Measurements from ENCODE around the gene SLC12A5.
A peak's percentile ranks its signal among the peaks of the same experiment; 100 is the strongest.

The SLC12A5 gene

DNA sequence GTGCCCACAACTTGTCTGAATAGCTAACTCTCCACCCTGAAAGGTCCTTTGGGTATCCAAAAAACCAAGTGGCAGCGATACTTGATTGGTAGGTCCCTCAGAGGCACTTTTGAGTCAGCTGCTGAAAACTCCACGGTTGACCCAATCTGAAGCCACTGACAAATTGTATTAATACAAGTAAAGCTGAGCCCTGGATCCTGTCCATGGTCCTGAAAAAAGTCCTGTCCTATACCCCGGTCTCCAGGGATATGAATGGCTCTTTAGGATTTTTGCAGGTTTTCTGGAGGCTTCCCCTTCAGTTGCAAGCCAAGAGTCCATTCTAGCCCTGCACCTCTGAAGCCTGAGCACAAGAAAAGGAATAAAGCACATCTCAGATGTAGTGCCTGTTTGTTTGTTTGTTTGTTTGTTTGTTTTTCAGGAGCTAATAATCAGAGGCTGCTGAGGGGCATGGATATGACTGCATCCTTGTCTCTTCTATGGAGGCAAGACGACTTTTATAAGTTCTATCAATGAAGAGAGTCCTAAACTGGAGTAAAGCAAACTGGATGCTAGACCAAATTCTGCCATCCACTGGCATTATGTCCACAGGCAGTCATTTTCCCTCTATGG, 1.7 kb upstream of the SLC12A5 start:
- Histone ChIP-seq H3K9me3 (ENCODE audit: control insufficient read depth, insufficient read depth, low read length) (no peaks in the 10 kb centered on the region), H3K36me3 (ENCODE audit: insufficient read depth, low read length) (no peaks in the 10 kb centered on the region), H3K4me1 (ENCODE audit: insufficient read depth, low read length) (no peaks in the 10 kb centered on the region), H3K9ac (ENCODE audit: low read depth, low read length) (no peak overlapping the region)

DNA sequence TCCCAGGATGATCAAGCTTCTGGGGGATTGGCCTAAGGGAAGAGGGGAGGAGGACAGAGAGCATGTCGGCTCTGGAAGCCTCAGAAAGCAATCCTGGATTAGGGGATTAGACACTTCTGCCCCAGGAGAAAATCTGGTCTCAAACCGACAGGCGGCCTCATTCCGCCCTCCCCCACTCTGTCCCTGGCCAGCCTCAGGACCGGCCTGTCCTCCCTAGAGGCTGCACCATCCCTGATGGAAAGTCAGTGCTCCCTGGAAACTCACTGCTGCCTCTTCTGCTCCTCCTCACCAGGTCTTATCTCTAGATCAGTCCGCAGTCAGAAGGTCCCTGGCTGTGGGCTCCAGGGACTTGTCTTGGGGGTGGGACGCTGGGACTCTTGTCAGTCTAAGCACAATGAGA, 905 bp upstream of the SLC12A5 start:
- no peaks in the 10 kb centered on the region for H3K36me3 ChIP-seq (ENCODE audit: insufficient read depth, low read length)
- no peaks in the 10 kb centered on the region for H3K4me1 ChIP-seq (ENCODE audit: insufficient read depth, low read length)
- no peak overlapping the region for H3K9ac ChIP-seq (ENCODE audit: low read depth, low read length)
- no peaks in the 10 kb centered on the region for H3K9me3 ChIP-seq (ENCODE audit: control insufficient read depth, insufficient read depth, low read length)

DNA sequence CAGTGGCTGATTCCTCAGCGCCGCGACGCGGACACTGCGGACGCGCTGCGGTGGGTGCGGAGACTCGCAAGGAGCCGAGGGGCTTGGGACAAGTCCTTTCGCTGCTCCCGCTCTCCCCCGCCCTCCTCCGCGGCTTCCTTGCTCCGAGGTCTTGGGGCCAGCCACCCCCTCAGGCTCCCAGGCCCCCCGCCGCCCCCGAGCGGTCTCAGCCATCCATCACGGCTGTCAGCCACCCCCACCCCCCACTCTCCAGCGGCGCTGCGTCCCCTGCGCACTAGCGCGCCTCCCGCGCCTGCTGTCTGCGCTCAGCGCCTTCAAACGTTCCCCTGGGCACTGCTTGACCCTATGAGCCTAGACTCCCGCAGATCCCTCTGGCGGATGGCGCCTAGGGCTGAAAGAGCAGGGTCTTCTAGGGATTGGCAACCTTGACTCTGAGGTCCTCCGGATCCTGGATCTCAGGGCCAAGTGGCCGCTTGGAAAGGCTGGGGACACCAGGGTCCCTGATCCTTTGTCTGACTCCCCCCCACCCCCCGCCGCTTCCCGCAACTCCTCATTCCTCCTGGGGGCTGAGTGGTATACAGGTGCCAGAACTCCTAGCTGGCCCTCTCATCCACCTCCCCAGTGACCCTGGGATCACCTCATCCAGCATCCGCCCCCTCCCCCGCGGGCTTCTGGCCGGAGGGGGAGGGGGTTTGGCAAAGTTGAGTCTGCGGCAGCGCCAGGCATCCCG, 1.4 kb downstream of the SLC12A5 start:
- Histone ChIP-seq H3K36me3 (ENCODE audit: insufficient read depth, low read length) (no peaks in the 10 kb centered on the region), H3K9me3 (ENCODE audit: control insufficient read depth, insufficient read depth, low read length) (no peaks in the 10 kb centered on the region), H3K9ac (ENCODE audit: low read depth, low read length) (no peak overlapping the region), H3K4me1 (ENCODE audit: insufficient read depth, low read length) (no peaks in the 10 kb centered on the region)

DNA sequence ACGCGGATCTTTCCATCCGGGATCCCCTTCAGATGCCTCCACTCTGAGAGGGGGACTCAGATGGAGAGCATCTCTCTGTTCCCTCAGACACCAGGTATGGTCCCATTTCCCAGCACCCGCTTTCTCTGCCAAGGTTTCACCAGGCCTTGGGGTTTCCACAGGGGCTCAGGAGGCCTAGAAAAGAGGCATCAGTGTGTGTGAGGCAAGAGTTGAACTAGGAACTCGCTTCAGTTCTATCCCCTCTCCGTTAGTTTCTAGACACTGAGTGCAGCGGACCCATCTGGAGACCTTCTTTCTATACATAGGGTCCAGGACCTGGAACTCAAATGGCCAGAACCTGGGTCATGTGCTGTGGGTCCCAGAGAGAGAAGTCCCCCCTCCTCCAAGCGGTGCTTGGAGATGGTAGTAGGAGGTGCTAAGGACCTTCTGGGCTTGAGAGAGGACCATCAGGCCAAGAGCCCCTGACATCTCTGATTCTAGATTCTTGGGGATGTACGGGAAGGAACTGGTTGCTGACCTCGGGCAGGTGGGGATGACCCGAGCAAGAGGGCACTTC, 2.1 kb downstream of the SLC12A5 start:
- no peaks in the 10 kb centered on the region for H3K9me3 ChIP-seq (ENCODE audit: control insufficient read depth, insufficient read depth, low read length)
- H3K36me3 ChIP-seq (ENCODE audit: insufficient read depth, low read length): no peaks in the 10 kb centered on the region
- H3K9ac ChIP-seq (ENCODE audit: low read depth, low read length): no peak overlapping the region
- H3K4me1 ChIP-seq (ENCODE audit: insufficient read depth, low read length): no peaks in the 10 kb centered on the region

DNA sequence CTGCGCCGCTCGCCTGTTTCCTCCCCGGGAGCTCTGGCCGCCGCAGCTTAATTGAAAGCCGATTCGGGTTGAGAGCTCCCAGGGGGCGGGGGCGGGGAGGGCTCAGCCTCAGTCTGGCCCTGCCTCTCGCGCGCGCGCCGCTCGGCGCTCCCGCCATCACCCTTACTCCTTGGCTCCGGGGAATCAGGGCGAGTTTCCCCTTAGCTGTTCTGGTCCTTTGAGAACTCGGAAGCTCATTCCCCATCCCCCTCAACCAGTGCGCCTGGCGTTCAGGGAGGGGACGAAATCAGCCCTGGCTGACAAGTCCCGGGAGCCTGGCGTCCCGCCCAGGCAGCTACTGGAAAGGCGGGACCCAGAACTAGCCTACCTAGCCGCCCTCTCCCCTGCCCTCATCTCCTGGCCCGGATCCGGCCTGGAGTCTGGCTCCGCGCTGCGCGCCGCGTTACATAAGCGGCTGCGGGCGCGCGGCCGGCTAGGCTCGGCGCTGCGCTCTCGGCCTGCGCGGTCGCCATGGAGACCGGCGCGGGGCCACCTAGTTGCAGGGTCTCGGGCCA, 2.8 kb downstream of the SLC12A5 start:
- H3K9ac ChIP-seq (ENCODE audit: low read depth, low read length): peak overlapping the region; percentile 5; the same call in 1 of the 2 replicates
- no peaks in the 10 kb centered on the region for H3K9me3 ChIP-seq (ENCODE audit: control insufficient read depth, insufficient read depth, low read length)
- no peaks in the 10 kb centered on the region for H3K36me3 ChIP-seq (ENCODE audit: insufficient read depth, low read length)
- H3K4me1 ChIP-seq (ENCODE audit: insufficient read depth, low read length): no peaks in the 10 kb centered on the region

DNA sequence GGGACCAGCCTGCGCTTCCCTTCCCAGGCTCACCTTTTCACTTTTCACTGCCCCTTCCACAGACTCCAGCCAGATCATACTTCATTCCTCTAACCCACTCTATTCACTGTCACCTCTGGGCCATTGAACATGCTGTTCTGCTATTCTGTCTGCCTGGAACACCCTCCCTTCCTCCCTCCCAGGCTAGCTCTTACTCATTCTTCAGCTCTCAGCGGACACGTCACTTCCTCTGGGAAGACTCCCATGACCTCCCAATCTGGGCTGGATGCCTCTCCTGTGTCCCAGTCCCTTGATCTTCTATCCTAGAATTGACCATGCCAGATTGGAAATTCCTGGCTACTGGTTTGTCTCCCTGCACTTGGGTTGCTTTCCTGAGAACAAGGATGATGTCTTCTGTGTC, 5.0 kb downstream of the SLC12A5 start:
- Histone ChIP-seq H3K9ac (ENCODE audit: low read depth, low read length) (no peak overlapping the region), H3K9me3 (ENCODE audit: control insufficient read depth, insufficient read depth, low read length) (no peaks in the 10 kb centered on the region), H3K36me3 (ENCODE audit: insufficient read depth, low read length) (no peaks in the 10 kb centered on the region), H3K4me1 (ENCODE audit: insufficient read depth, low read length) (no peaks in the 10 kb centered on the region)

DNA sequence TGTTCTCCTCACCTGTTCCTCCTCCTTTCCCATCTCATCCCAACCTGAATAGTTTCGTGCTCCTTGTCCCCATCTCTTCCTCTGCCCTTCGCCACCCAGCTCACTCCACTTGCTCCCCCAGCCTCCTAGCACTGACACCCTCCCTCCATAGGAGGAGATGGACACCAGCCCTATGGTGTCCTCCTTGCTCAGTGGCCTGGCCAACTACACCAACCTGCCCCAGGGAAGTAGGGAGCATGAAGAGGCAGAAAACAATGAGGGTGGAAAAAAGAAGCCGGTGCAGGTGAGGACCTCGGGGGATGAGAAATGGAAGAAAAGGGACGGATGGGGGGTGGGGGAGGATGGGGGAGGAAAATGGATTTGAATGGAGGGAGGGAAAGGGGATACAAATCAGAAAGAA, 6.2 kb downstream of the SLC12A5 start:
- no peaks in the 10 kb centered on the region for H3K4me1 ChIP-seq (ENCODE audit: insufficient read depth, low read length)
- H3K9ac ChIP-seq (ENCODE audit: low read depth, low read length): no peak overlapping the region

DNA sequence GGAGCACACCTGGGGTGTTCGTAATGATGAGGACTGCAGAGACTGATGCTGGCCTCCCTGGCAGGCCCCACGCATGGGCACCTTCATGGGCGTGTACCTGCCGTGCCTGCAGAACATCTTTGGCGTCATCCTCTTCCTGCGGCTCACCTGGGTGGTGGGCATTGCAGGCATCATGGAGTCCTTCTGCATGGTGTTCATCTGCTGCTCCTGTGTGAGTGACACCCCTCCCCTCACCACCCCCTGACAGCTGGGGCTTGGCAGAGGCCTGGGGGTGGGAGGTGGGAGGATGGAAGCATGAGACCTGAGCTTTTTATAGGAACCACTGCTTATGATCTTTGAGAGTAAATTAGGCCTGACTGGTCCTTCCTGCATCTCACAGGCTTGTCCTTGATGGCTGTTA, 6.7 kb downstream of the SLC12A5 start:
- Histone ChIP-seq H3K36me3 (ENCODE audit: insufficient read depth, low read length) (no peaks in the 10 kb centered on the region), H3K9ac (ENCODE audit: low read depth, low read length) (no peak overlapping the region), H3K4me1 (ENCODE audit: insufficient read depth, low read length) (no peaks in the 10 kb centered on the region), H3K9me3 (ENCODE audit: control insufficient read depth, insufficient read depth, low read length) (no peaks in the 10 kb centered on the region)

More for the DNA sequence above, 6.2 kb downstream of the SLC12A5 start:
- Histone ChIP-seq H3K36me3 (ENCODE audit: insufficient read depth, low read length) (no peaks in the 10 kb centered on the region), H3K9me3 (ENCODE audit: control insufficient read depth, insufficient read depth, low read length) (no peaks in the 10 kb centered on the region)

DNA sequence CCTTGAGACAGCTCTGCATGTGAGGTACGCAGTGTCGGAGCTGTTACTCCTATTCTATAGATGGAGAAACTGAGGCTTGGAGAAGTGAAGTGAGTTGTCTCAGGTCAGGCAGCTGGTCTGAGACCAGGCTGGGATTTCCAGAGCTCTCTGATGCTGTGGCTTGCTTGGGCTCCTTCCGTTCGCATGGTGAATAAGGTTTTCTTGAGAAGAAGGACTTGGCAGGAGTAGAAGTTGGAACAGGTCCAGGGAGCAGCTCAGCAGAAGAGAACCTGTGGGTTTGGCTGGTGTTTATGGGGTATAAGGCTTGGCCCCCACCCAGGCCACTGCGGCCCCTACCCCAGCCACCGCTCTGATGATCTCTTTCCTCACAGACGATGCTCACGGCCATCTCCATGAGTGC, 7.4 kb downstream of the SLC12A5 start:
- Histone ChIP-seq H3K9ac (ENCODE audit: low read depth, low read length) (no peak overlapping the region), H3K4me1 (ENCODE audit: insufficient read depth, low read length) (no peaks in the 10 kb centered on the region), H3K36me3 (ENCODE audit: insufficient read depth, low read length) (no peaks in the 10 kb centered on the region), H3K9me3 (ENCODE audit: control insufficient read depth, insufficient read depth, low read length) (no peaks in the 10 kb centered on the region)

DNA sequence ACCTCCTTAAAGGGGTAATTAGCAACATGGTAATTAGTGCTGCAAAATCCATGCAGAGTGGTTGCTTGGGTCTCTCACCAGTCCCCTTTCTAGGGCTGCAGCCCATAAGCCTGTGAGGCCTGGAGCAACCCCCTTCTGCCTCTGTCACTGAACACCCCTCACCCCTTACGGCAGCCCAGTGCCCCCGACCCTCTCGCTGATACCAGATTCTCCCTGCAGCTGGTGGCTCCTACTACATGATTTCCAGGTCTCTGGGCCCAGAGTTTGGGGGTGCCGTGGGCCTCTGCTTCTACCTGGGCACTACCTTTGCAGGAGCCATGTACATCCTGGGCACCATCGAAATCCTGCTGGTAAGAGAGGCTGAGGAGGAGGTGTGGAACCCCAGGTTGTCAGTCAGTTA, 8.0 kb downstream of the SLC12A5 start:
- Histone ChIP-seq H3K36me3 (ENCODE audit: insufficient read depth, low read length) (no peaks in the 10 kb centered on the region), H3K9me3 (ENCODE audit: control insufficient read depth, insufficient read depth, low read length) (no peaks in the 10 kb centered on the region), H3K4me1 (ENCODE audit: insufficient read depth, low read length) (no peaks in the 10 kb centered on the region), H3K9ac (ENCODE audit: low read depth, low read length) (no peak overlapping the region)

DNA sequence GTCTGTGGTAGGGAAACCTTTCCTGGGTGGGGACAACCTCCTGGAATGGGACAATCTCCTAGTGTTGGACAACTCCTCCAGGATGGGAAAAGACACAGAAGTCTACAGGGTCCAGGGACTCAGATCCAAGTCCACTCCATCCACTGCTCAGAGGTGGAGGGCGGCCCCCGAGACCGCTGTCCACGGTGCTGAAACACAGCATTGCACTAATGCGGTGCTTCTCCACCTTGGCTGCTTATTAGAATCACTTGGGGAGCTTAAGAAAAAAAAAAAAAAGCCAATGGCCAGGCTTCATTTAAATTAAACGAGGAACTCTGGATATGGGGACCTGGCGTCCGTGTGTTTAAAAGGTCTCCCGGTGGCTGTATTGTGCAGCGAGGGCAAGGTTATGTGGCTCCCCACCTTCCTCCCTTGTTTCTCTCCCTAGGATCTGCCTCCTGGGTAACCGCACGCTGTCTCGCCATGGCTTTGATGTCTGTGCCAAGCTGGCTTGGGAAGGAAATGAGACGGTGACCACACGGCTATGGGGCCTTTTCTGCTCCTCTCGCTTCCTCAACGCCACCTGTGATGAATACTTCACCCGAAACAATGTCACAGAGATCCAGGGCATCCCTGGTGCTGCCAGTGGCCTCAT, 12.0 kb downstream of the SLC12A5 start:
- Histone ChIP-seq H3K4me1 (ENCODE audit: insufficient read depth, low read length) (no peaks in the 10 kb centered on the region), H3K9ac (ENCODE audit: low read depth, low read length) (no peak overlapping the region), H3K36me3 (ENCODE audit: insufficient read depth, low read length) (no peaks in the 10 kb centered on the region), H3K9me3 (ENCODE audit: control insufficient read depth, insufficient read depth, low read length) (no peaks in the 10 kb centered on the region)

DNA sequence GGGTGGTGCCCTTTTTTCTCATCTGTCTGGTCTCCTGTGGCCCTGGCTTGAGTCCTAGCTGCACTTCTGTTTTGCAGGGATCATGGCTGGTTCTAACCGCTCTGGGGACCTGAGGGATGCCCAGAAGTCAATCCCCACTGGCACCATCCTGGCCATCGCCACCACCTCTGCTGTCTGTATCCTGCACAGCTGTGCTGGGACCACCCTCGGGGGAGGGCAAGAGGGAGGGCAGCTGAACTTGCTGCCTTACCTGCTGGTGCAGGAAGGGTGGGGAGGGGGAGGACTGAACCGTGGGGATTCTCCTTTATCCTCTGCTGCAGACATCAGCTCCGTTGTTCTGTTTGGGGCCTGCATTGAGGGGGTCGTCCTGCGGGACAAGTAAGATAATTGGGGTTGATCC, 14.5 kb downstream of the SLC12A5 start:
- H3K9ac ChIP-seq (ENCODE audit: low read depth, low read length): no peak overlapping the region
- H3K36me3 ChIP-seq (ENCODE audit: insufficient read depth, low read length): no peaks in the 10 kb centered on the region
- H3K4me1 ChIP-seq (ENCODE audit: insufficient read depth, low read length): no peaks in the 10 kb centered on the region
- no peaks in the 10 kb centered on the region for H3K9me3 ChIP-seq (ENCODE audit: control insufficient read depth, insufficient read depth, low read length)

DNA sequence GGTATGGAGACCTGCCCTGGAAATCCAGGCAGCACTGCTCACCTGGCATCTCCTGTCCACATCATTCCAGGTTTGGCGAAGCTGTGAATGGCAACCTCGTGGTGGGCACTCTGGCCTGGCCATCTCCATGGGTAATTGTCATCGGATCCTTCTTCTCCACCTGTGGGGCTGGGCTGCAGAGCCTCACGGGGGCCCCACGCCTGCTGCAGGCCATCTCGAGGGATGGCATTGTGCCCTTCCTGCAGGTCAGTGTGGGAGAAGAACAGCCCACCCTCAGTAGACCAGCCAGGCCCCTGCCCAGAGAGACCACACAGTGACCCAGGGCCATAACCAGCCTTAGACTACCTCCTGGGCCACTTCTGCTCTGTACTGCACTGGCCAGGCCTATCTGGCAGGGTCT, 15.9 kb downstream of the SLC12A5 start:
- H3K9me3 ChIP-seq (ENCODE audit: control insufficient read depth, insufficient read depth, low read length): no peaks in the 10 kb centered on the region
- H3K36me3 ChIP-seq (ENCODE audit: insufficient read depth, low read length): no peaks in the 10 kb centered on the region
- no peak overlapping the region for H3K9ac ChIP-seq (ENCODE audit: low read depth, low read length)
- H3K4me1 ChIP-seq (ENCODE audit: insufficient read depth, low read length): no peaks in the 10 kb centered on the region

DNA sequence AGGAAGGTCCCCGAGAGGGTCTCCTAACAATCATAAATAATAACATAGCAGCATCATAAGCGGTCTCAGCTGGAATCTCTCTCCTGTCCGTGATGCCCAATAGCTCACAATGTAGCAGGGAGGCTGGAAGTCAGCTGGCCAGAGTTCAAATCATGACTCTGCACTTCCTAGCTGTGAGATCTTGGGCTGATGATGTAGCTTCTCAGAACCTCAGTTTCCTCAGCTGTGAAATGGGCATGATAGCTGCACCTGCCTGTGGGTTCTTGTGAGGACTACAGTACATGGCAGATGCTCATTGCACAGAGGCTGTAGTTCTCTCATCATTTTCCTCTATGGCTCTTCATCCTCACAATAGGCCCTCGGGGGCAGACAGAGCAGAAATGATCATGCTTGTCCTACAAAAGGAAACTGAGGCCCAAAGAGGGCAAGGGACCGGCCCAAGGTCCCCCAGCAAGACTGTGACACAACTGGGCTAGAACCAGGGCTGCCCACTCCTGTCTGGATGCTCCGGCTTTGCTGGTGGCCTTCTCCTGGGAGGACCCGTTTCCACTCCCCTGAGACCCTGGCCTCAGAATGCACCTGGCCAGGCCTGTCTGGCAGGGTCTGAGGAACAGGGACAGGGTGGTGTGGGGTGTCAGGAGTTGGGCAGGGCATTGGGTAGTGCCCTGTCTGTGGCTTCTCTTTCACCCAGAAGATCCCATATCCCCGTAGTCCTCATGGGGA, 17.7 kb downstream of the SLC12A5 start:
- no peaks in the 10 kb centered on the region for H3K4me1 ChIP-seq (ENCODE audit: insufficient read depth, low read length)
- H3K9me3 ChIP-seq (ENCODE audit: control insufficient read depth, insufficient read depth, low read length): no peaks in the 10 kb centered on the region
- no peak overlapping the region for H3K9ac ChIP-seq (ENCODE audit: low read depth, low read length)

More for the DNA sequence above, 17.7 kb downstream of the SLC12A5 start:
- H3K36me3 ChIP-seq (ENCODE audit: insufficient read depth, low read length): no peaks in the 10 kb centered on the region

Data from ES-I3 (cell line).